Measurements from ENCODE around the gene RHEB. TPM values are rescaled to one million over a fixed set of nuclear protein-coding genes. Genes with fewer than 3 reads are reported as not detected.

RHEB gene
- total RNA-seq, 1 donor from 2014 or later, result 88.5 TPM

- no peaks in the 10 kb centered on the region for H3K27me3 Mint-ChIP-seq (ENCODE audit: low read depth)
- no peaks in the 10 kb centered on the region for H3K36me3 Mint-ChIP-seq
- H3K9me3 Mint-ChIP-seq, result no peaks in the 10 kb centered on the region
- H3K4me3 Mint-ChIP-seq, result no peak overlapping the region
- H3K4me1 Mint-ChIP-seq, result peaks cover 23% of the 10 kb centered on the region
- no peak for TF ChIP-seq CTCF (IDR thresholded peaks at IDR 0.05; ENCODE audit: unreplicated experiment)
- H3K27ac Mint-ChIP-seq, result no peak overlapping the region
- DNase-seq (ENCODE audit: low spot score in 2 of 2, unreplicated experiment in 2 of 2), result no peak
These were observed 67.8 kb downstream of the RHEB start for GRCh38 chr7:151451626-151452571.

- Mint-ChIP-seq H3K4me3 (no peak overlapping the region), H3K27me3 (ENCODE audit: low read depth) (no peaks in the 10 kb centered on the region), H3K27ac (no peak overlapping the region), H3K36me3 (no peaks in the 10 kb centered on the region), H3K9me3 (no peaks in the 10 kb centered on the region), H3K4me1 (peaks cover 29% of the 10 kb centered on the region)
- TF ChIP-seq CTCF (IDR thresholded peaks at IDR 0.05; ENCODE audit: unreplicated experiment), result no peak
- no peak for DNase-seq (ENCODE audit: low spot score in 2 of 2, unreplicated experiment in 2 of 2)
These were observed 68.5 kb downstream of the RHEB start for GRCh38 chr7:151451156-151451555.

- no peak for DNase-seq (ENCODE audit: low spot score in 2 of 2, unreplicated experiment in 2 of 2)
- H3K36me3 Mint-ChIP-seq, result no peaks in the 10 kb centered on the region
These were observed 69.7 kb downstream of the RHEB start for GRCh38 chr7:151449990-151450389.

GRCh38 chr7:151448261-151449252, 71.1 kb downstream of the RHEB start:
- peak; percentile 56 to 85 for DNase-seq (ENCODE audit: low spot score in 2 of 2, unreplicated experiment in 2 of 2)
- H3K36me3 Mint-ChIP-seq, result no peaks in the 10 kb centered on the region
- H3K27ac Mint-ChIP-seq, result no peak overlapping the region
- peaks cover 40% of the 10 kb centered on the region for H3K4me1 Mint-ChIP-seq
- H3K4me3 Mint-ChIP-seq, result peak overlapping the region; percentile 58
- H3K9me3 Mint-ChIP-seq, result no peaks in the 10 kb centered on the region
- no peaks in the 10 kb centered on the region for H3K27me3 Mint-ChIP-seq (ENCODE audit: low read depth)
- TF ChIP-seq CTCF (IDR thresholded peaks at IDR 0.05; ENCODE audit: unreplicated experiment), result peak; percentile 85

More at GRCh38 chr7:151449990-151450389, 69.7 kb downstream of the RHEB start:
- Mint-ChIP-seq H3K9me3 (no peaks in the 10 kb centered on the region), H3K27ac (no peak overlapping the region), H3K27me3 (ENCODE audit: low read depth) (no peaks in the 10 kb centered on the region), H3K4me3 (no peak overlapping the region), H3K4me1 (peaks cover 39% of the 10 kb centered on the region)
- no peak for TF ChIP-seq CTCF (IDR thresholded peaks at IDR 0.05; ENCODE audit: unreplicated experiment)

GRCh38 chr7:151447901-151448260, 71.8 kb downstream of the RHEB start:
- Mint-ChIP-seq H3K4me1 (peaks cover 40% of the 10 kb centered on the region), H3K27me3 (ENCODE audit: low read depth) (no peaks in the 10 kb centered on the region), H3K9me3 (no peaks in the 10 kb centered on the region), H3K36me3 (no peaks in the 10 kb centered on the region), H3K27ac (no peak overlapping the region), H3K4me3 (peak overlapping the region; percentile 51)
- no peak for DNase-seq (ENCODE audit: low spot score in 2 of 2, unreplicated experiment in 2 of 2)
- no peak for TF ChIP-seq CTCF (IDR thresholded peaks at IDR 0.05; ENCODE audit: unreplicated experiment)

Data from mesothelial cell of epicardium (in vitro differentiated cells).